ENCODE measurements around the gene FBN2. TPM values are rescaled to one million over a fixed set of nuclear protein-coding genes. Genes with fewer than 3 reads are reported as not detected.
A peak's percentile ranks its signal among the peaks of the same experiment; 100 is the strongest.
"Not testable (repeated sequence)": the region's sequence is repeated elsewhere in the genome, so short reads cannot be mapped to it uniquely, and the experiment has no call there.

Gene FBN2
- total RNA-seq, 1 donor from 2014 or later = 1,151 TPM

DNA sequence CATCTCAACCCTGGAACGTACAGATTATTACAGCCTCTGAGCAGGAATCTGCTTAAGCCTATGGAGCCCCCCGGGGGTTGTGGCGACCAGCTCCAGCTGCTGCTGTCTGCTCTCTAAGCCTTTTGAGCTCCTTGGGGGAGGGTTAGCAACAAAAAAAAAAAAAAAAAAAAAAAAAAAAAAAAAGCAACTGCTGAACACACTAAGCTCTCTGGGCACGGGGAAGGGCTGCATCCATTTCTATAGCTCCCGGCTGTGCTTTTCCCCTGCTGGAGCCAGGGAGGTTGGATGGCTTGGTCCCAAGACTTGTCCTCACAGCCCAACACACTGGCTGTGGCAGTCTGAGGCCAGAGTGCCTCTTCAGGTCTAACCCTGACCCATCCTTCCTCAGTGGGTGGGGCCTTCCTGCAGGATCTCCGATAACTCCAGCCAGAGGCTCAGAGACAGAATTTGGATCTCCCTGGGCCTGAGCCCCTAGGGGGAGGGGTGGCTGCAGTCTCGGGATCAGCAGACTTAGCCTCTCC is 82.1 kb downstream of the FBN2 start:
- Mint-ChIP-seq H3K27me3 (ENCODE audit: unreplicated experiment) (no peaks in the 10 kb centered on the region), H3K4me1 (ENCODE audit: unreplicated experiment) (peaks cover 51% of the 10 kb centered on the region), H3K36me3 (ENCODE audit: unreplicated experiment) (peaks cover 78% of the 10 kb centered on the region), H3K9me3 (ENCODE audit: unreplicated experiment) (peaks cover 19% of the 10 kb centered on the region), H3K4me3 (ENCODE audit: unreplicated experiment) (no peak overlapping the region), H3K27ac (ENCODE audit: unreplicated experiment) (peak overlapping the region; percentile 53)
- TF ChIP-seq, protein P1, sequence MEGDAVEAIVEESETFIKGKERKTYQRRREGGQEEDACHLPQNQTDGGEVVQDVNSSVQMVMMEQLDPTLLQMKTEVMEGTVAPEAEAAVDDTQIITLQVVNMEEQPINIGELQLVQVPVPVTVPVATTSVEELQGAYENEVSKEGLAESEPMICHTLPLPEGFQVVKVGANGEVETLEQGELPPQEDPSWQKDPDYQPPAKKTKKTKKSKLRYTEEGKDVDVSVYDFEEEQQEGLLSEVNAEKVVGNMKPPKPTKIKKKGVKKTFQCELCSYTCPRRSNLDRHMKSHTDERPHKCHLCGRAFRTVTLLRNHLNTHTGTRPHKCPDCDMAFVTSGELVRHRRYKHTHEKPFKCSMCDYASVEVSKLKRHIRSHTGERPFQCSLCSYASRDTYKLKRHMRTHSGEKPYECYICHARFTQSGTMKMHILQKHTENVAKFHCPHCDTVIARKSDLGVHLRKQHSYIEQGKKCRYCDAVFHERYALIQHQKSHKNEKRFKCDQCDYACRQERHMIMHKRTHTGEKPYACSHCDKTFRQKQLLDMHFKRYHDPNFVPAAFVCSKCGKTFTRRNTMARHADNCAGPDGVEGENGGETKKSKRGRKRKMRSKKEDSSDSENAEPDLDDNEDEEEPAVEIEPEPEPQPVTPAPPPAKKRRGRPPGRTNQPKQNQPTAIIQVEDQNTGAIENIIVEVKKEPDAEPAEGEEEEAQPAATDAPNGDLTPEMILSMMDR (IDR thresholded peaks at IDR 0.05) = no peak
- DNase-seq (ENCODE audit: extremely low spot score, unreplicated experiment) = no peak

DNA sequence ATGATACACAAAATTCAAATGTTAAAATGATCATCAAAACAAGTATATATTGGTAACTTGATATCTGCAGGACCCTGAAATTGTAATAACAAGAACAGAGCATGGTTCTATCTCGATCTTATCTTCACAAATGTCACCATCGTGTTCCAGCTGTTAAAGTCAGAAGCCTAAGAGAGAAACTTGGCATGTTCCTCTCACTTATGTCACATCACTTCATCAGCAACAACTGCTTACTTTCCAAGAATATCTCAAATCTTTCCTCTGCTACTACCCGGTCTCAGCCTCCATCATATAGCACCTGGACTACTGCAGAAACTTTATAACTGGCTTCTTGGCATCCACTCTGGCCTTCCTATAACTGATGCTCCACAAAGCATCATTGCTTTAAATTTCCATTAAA is 84.9 kb downstream of the FBN2 start:
- Mint-ChIP-seq H3K27ac (ENCODE audit: unreplicated experiment) (no peak overlapping the region), H3K4me3 (ENCODE audit: unreplicated experiment) (no peak overlapping the region), H3K4me1 (ENCODE audit: unreplicated experiment) (peaks cover 40% of the 10 kb centered on the region), H3K36me3 (ENCODE audit: unreplicated experiment) (peaks cover 67% of the 10 kb centered on the region), H3K27me3 (ENCODE audit: unreplicated experiment) (no peaks in the 10 kb centered on the region), H3K9me3 (ENCODE audit: unreplicated experiment) (peaks cover 10% of the 10 kb centered on the region)
- TF ChIP-seq, protein P1 (IDR thresholded peaks at IDR 0.05) = no peak
- no peak for DNase-seq (ENCODE audit: extremely low spot score, unreplicated experiment)

DNA sequence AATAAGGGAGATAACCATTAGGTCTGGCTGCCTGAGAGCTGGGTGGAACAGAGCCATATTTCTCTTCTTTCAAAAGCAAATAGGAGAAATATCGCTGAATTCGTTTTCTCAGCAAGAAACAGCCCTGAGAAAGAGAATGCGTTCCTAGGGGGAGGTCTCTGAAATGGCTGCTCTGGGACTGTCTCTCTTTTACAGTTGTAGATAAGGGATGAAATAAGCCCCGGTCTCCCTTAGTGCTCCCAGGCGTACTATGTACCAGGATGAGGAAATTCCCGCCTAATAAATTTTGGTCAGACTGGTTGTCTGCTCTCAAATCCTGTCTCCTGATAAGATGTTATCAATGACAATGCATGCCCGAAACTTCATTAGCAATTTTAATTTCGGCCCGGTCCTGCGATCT is 90.8 kb downstream of the FBN2 start:
- not testable (repeated sequence) for H3K27me3 Mint-ChIP-seq (ENCODE audit: unreplicated experiment); H3K9me3 Mint-ChIP-seq (ENCODE audit: unreplicated experiment); H3K4me3 Mint-ChIP-seq (ENCODE audit: unreplicated experiment); DNase-seq (ENCODE audit: extremely low spot score, unreplicated experiment); H3K4me1 Mint-ChIP-seq (ENCODE audit: unreplicated experiment)
- H3K36me3 Mint-ChIP-seq (ENCODE audit: unreplicated experiment) = peaks cover 64% of the 10 kb centered on the region
- peak overlapping the region; percentile 31 for H3K27ac Mint-ChIP-seq (ENCODE audit: unreplicated experiment)

DNA sequence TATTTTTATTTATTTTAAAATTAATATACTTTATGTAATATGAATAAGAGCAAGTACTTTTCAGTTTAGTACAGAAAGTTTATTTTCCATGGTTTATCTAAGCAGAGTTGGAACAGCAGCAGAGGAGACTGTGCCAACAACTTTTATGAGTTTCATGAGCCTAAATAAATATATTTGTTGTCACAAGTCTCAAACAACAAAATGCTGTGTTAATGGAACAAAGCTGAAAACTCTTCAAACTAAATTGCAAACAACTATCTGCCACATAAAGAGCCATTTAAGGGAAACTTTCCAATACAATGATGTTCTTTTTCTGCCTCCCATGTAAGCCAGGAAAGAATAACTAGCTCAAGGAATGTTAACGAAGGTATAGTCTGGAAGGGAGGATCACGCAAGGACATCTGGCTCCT is 96.1 kb downstream of the FBN2 start:
- Mint-ChIP-seq H3K4me3 (ENCODE audit: unreplicated experiment) (no peak overlapping the region), H3K9me3 (ENCODE audit: unreplicated experiment) (no peaks in the 10 kb centered on the region), H3K27me3 (ENCODE audit: unreplicated experiment) (no peaks in the 10 kb centered on the region), H3K36me3 (ENCODE audit: unreplicated experiment) (peaks cover 48% of the 10 kb centered on the region), H3K4me1 (ENCODE audit: unreplicated experiment) (peaks cover 9% of the 10 kb centered on the region), H3K27ac (ENCODE audit: unreplicated experiment) (no peak overlapping the region)
- TF ChIP-seq, protein P1 (IDR thresholded peaks at IDR 0.05) = no peak
- DNase-seq (ENCODE audit: extremely low spot score, unreplicated experiment) = no peak

DNA sequence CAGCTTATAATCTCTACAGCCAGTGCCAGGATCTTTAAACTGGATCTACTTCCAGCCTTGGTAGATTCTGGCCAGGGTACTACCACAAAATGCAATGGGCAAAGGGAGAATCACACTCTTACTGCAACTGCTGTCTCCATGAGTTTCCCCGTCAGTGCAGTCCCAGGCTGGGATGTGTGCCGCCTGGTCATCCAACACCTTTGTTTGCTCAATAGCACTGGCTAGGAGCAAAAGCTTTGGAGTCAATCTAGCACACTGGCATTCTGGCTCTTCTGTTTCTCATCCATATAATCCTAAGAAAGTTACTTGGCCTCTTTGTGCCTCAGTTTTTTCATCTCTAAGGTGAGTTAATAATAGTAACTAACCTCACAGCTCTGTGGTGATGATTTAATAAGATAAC is 96.9 kb downstream of the FBN2 start:
- no peak for DNase-seq (ENCODE audit: extremely low spot score, unreplicated experiment)
- no peak overlapping the region for H3K4me3 Mint-ChIP-seq (ENCODE audit: unreplicated experiment)
- H3K27me3 Mint-ChIP-seq (ENCODE audit: unreplicated experiment) = no peaks in the 10 kb centered on the region
- TF ChIP-seq, protein P1 (IDR thresholded peaks at IDR 0.05) = no peak
- no peak overlapping the region for H3K27ac Mint-ChIP-seq (ENCODE audit: unreplicated experiment)
- H3K9me3 Mint-ChIP-seq (ENCODE audit: unreplicated experiment) = no peaks in the 10 kb centered on the region
- peaks cover 15% of the 10 kb centered on the region for H3K4me1 Mint-ChIP-seq (ENCODE audit: unreplicated experiment)
- H3K36me3 Mint-ChIP-seq (ENCODE audit: unreplicated experiment) = peaks cover 51% of the 10 kb centered on the region

DNA sequence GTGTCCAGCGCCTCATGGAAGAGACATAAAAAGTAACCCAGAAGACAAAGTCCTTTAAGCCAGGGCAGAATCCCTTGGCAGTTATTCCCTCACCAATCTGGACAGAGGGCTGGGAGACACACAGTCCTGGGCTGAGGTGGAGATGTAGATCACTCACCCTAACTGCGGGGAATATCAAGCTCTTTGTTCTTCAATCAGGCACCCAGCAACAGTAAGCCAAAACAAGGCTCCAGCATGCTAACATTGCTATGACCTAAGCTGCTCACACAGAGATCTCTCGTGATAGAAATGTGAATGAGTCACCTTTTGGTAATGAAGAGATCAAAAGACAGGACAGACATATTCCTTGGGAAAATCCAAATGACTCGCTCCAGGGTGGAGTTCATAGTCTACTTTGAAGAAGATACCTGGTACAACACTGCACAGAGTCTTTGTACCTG is 101.3 kb downstream of the FBN2 start:
- Mint-ChIP-seq H3K27ac (ENCODE audit: unreplicated experiment) (peak overlapping the region; percentile 75), H3K36me3 (ENCODE audit: unreplicated experiment) (peaks cover 35% of the 10 kb centered on the region), H3K27me3 (ENCODE audit: unreplicated experiment) (no peaks in the 10 kb centered on the region), H3K4me3 (ENCODE audit: unreplicated experiment) (no peak overlapping the region), H3K4me1 (ENCODE audit: unreplicated experiment) (peaks cover 29% of the 10 kb centered on the region), H3K9me3 (ENCODE audit: unreplicated experiment) (no peaks in the 10 kb centered on the region)
- DNase-seq (ENCODE audit: extremely low spot score, unreplicated experiment) = no peak
- TF ChIP-seq, protein P1 (IDR thresholded peaks at IDR 0.05) = no peak
